Gastroesophageal sphincter (tissue), 4 donors: ENCODE measurements around the gene ENPP4. TPM values are rescaled to one million over a fixed set of nuclear protein-coding genes. Genes with fewer than 3 reads are reported as not detected.
A peak's percentile ranks its signal among the peaks of the same experiment; 100 is the strongest.

Experiments used
- ATAC-seq: fragments of 150-250 bp; one replicate; pipeline ENCODE4 v1.9.1; 2016; ENCODE audit warnings: mild to moderate bottlenecking, moderate library complexity
- H3K27ac ChIP-seq, 4 donors: fragments of 200-600 bp; sonication (generic) in 3 of 4; 1 replicate in 3 of 4; 2 replicates in 1 of 4; pipeline ENCODE4 v1.5.1; 2016 to 2019
- H3K27me3 ChIP-seq: fragments of 200-600 bp; sonication (generic); one replicate; pipeline ENCODE4 v1.5.1; 2019
- H3K36me3 ChIP-seq, 2 donors: fragments of 200-600 bp; sonication (generic); one replicate each; pipeline ENCODE4 v1.5.1; 2019; ENCODE audit warnings: control low read depth in 1 of 2
- H3K4me1 ChIP-seq, 3 donors: fragments of 200-600 bp; sonication (generic); 1 replicate in 2 of 3; 2 replicates in 1 of 3; pipeline ENCODE4 v1.5.1; 2016 to 2019; ENCODE audit warnings: control low read depth in 2 of 3
- H3K4me3 ChIP-seq, 2 donors: fragments of 200-600 bp; sonication (generic); one replicate each; pipeline ENCODE4 v1.5.1; 2019; ENCODE audit warnings: mild to moderate bottlenecking in 1 of 2, moderate library complexity in 1 of 2
- H3K9me3 ChIP-seq, 3 donors: fragments of 200-600 bp; sonication (generic); one replicate each; pipeline ENCODE4 v1.5.1; 2017 to 2019; ENCODE audit warnings: control low read depth in 2 of 3
- EP300 ChIP-seq: sonication (generic); formaldehyde crosslinking; IDR thresholded peaks from one replicate; pipeline ENCODE4 v1.6.1; 2017; ENCODE audit warnings: antibody characterized with exemption, mild to moderate bottlenecking
- POLR2A ChIP-seq, 2 donors: fragments of 450-650 bp; IDR thresholded peaks; one replicate each; pipeline ENCODE4 v1.6.1; 2017; ENCODE audit warnings: antibody characterized with exemption in 2 of 2, mild to moderate bottlenecking in 2 of 2, moderate library complexity in 1 of 2
- POLR2AphosphoS5 ChIP-seq: sonication (generic); formaldehyde crosslinking; IDR thresholded peaks from one replicate; pipeline ENCODE4 v1.6.1; 2017; ENCODE audit warnings: antibody characterized with exemption
- WGBS, 2 donors: methylation state at CpG; one replicate each; pipeline ENCODE4 v1.1.5; 2018; ENCODE audit warnings: low coverage in 1 of 2; 5-methylcytosine and 5-hydroxymethylcytosine counted together
- total RNA-seq, 4 donors: library from RNA; depleted of rRNA; stranded (reverse); fragments of >200 nt; gene quantifications; one replicate each; pipeline ENCODE4 v1.1.0, GENCODE V29; 2016
- TF ChIP-seq, protein P1 (sequence below), 4 experiments: fragments of 200-600 bp in 2 of 4; fragments of 450-650 bp in 2 of 4; sonication (generic) in 1 of 4; IDR thresholded peaks; one replicate each; pipeline ENCODE4 v1.5.1; 2017 to 2019; ENCODE audit warnings: antibody characterized with exemption in 4 of 4, mild to moderate bottlenecking in 2 of 4, moderate library complexity in 2 of 4

Gene ENPP4
- total RNA-seq, 4 donors from 2014 or later: 20.4 to 43.4 (median 30.1) TPM

DNA sequence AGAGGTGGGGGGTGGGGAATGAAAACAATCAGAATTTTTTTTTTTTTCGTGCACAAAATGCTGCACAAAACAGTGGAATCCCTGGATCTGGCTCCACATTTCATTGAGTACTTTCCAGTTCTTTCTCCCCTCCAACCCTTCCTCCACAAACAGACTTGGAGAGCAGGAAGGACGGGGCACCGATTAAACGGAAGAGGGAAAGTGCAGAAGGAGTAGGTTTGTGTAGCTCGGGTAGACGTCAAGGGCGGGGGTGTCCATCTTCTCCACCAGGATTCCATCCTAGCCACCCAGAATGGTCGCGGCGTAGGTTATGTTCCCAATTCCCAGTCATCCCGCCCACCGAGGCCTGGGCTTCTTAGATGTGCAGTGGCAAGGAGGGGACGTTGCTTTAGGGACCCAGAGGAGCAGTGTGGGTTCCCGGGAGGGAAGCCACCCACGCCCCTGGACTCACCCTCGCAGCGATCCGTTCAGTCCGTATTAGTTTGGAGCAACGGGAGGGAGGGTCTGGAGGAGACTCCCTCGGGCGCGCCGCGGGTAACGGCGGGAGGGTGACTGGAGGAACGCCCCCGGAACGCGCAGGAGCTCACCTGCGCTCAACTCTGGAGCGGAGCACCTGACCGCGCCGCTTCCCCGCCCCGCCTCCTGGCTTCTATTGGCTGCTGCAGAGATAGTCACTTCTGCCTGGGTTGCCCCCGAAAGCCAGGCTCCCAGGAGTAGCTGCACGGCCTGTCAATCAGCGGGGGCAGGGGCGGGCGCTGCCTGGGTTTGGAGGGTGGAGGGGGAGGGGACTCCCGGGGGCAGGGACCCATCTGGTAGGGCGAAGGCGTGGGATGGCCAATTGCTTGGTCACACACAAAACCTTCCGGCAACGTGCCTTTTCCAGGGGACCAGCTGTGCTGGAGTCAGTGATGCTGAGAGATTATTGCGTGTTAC lies 40.8 kb downstream of the ENPP4 start, which contains the start of gene ENPP5:
Gene ENPP5, minus strand, starts transcription at position 624 of the 933 bp plus-strand sequence. CDS start 2,718 bp downstream, outside the sequence.
- peaks cover 20% of the 10 kb centered on the region for H3K27me3 ChIP-seq
- ATAC-seq: peak; percentile 67
- H3K27ac ChIP-seq: no peak within 1 kb of the TSS
- H3K9me3 ChIP-seq: no peaks in the 10 kb centered on the region
- TF ChIP-seq, protein P1, sequence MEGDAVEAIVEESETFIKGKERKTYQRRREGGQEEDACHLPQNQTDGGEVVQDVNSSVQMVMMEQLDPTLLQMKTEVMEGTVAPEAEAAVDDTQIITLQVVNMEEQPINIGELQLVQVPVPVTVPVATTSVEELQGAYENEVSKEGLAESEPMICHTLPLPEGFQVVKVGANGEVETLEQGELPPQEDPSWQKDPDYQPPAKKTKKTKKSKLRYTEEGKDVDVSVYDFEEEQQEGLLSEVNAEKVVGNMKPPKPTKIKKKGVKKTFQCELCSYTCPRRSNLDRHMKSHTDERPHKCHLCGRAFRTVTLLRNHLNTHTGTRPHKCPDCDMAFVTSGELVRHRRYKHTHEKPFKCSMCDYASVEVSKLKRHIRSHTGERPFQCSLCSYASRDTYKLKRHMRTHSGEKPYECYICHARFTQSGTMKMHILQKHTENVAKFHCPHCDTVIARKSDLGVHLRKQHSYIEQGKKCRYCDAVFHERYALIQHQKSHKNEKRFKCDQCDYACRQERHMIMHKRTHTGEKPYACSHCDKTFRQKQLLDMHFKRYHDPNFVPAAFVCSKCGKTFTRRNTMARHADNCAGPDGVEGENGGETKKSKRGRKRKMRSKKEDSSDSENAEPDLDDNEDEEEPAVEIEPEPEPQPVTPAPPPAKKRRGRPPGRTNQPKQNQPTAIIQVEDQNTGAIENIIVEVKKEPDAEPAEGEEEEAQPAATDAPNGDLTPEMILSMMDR (IDR thresholded peaks at IDR 0.05): no peak
- TF ChIP-seq EP300 (no peak), POLR2A (IDR thresholded peaks at IDR 0.05) (no peak), POLR2AphosphoS5 (no peak)
- peak within 1 kb of the TSS; percentile 45 to 62 for H3K4me3 ChIP-seq
- H3K36me3 ChIP-seq: no peaks in the 10 kb centered on the region
- WGBS, 2 donors: 0 to 5% methylated on average over 10 to 16 of the region's 49 CpGs
- peaks cover 0 to 13% (median 10%) of the 10 kb centered on the region in 3 donors for H3K4me1 ChIP-seq

DNA sequence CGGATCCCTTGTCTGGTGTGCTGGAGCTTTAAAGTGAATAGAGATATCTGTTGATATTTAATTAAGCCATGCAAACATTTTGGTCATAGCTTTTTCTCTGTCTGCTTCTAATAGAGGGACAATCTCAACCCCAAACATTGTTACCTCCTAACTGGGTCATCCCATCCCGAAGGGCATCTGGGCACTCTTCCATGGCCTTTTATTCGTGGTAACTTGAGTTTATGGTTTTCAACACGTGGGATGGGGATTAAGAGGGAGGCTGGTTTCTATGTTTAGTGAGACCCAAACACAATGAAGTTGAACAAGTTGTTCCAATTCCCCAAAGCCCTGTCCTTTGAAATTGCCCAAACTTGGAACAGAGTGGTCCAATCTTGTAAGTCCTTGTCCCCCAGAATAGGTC lies 42.4 kb downstream of the ENPP4 start:
- Histone ChIP-seq H3K27ac (no peak overlapping the region), H3K27me3 (peaks cover 20% of the 10 kb centered on the region), H3K4me1 (peaks cover 0 to 13% (median 10%) of the 10 kb centered on the region in 3 donors), H3K4me3 (no peak overlapping the region), H3K36me3 (no peaks in the 10 kb centered on the region), H3K9me3 (no peaks in the 10 kb centered on the region)
- TF ChIP-seq EP300: no peak
- 79 to 89% methylated on average over 3 to 4 of the region's 4 CpGs for WGBS, 2 donors
- no peak for ATAC-seq

DNA sequence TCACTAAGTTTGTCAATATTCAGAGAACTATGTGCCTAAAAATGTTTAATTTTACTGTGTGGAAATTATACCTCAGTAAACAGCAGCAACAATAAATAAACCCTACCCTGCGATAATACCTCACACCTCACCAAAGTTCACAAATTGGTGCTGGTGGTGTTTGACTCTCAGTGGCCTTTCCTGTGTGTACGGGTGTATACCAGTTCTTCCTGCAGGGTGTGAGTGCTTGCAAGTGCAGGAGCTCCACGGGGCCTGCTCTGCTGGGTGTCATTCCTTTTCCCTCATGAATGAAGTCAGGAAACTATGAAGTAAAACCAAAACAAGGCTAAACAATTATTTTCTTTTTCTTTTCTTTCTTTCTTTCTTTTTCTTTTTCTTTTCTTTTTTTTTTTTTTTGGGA lies 45.1 kb downstream of the ENPP4 start:
- Histone ChIP-seq H3K4me1 (peaks cover 0 to 13% (median 10%) of the 10 kb centered on the region in 3 donors), H3K27ac (no peak overlapping the region), H3K9me3 (no peaks in the 10 kb centered on the region), H3K36me3 (no peaks in the 10 kb centered on the region), H3K4me3 (no peak overlapping the region), H3K27me3 (peaks cover 12% of the 10 kb centered on the region)
- TF ChIP-seq POLR2A (IDR thresholded peaks at IDR 0.05): no peak
- TF ChIP-seq, protein P1 (IDR thresholded peaks at IDR 0.05): no peak
- no peak for TF ChIP-seq POLR2AphosphoS5
- no peak for TF ChIP-seq EP300
- 68% methylated on average over 3 of the region's 3 CpGs; no CpG with 5 or more reads in 1 of the 2 donors for WGBS, 2 donors
- no peak for ATAC-seq

DNA sequence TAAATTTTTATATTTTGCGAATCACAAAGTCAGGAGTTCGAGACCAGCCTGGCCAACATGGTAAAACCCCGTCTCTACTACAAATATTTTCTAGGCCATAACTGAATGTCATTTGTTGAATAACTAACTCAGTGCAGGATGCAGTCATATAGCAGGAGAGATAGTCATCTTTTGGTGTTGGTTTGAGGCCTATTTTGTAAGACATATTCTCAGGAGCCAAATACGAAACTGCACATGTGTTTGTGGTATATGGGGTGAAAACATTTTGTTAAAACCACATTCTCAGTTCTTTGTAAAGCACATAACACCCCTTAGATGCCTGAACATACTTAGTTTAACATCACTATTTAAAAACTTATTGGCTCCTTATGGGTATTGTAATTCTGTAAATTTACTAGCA lies 45.7 kb downstream of the ENPP4 start:
- peaks cover 0 to 9% (median 5%) of the 10 kb centered on the region in 3 donors for H3K4me1 ChIP-seq
- no peaks in the 10 kb centered on the region for H3K36me3 ChIP-seq
- TF ChIP-seq, protein P1 (IDR thresholded peaks at IDR 0.05): no peak
- TF ChIP-seq EP300 (no peak), POLR2A (IDR thresholded peaks at IDR 0.05) (no peak), POLR2AphosphoS5 (no peak)
- peaks cover 12% of the 10 kb centered on the region for H3K27me3 ChIP-seq
- no peaks in the 10 kb centered on the region for H3K9me3 ChIP-seq
- H3K4me3 ChIP-seq: no peak overlapping the region
- ATAC-seq: no peak
- H3K27ac ChIP-seq: no peak overlapping the region
- WGBS, 2 donors: 88 to 90% methylated on average over 4 of the region's 4 CpGs

DNA sequence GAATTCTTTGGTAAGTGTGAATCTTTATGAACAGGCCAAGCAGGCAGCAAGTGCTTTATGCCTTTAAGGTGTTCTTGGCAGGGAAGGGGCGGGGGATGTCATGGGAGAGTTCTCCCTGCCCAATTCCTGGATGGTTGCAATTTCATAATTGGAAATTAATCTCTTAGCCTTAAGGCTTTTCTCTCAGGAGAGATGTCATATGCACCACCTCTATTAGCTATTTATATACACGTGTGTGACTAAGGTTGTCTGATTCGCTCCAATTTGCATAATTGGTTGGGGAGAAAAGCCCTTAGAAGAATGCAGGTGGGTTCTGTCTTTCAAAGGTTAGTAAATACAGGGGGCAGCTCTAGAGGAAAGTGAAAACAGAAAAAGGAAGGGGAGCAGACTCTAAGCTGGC lies 46.2 kb downstream of the ENPP4 start:
- H3K27me3 ChIP-seq: peaks cover 6% of the 10 kb centered on the region
- H3K9me3 ChIP-seq: no peaks in the 10 kb centered on the region
- no peaks in the 10 kb centered on the region for H3K36me3 ChIP-seq
- no peak overlapping the region for H3K27ac ChIP-seq
- H3K4me3 ChIP-seq: no peak overlapping the region
- no peak for TF ChIP-seq POLR2AphosphoS5
- TF ChIP-seq, protein P1 (IDR thresholded peaks at IDR 0.05): no peak
- no peak for TF ChIP-seq POLR2A (IDR thresholded peaks at IDR 0.05)
- TF ChIP-seq EP300: no peak
- WGBS, 2 donors: 14 to 64% methylated on average over 1 to 2 of the region's 3 CpGs
- ATAC-seq: no peak
- peaks cover 0 to 4% (median 0%) of the 10 kb centered on the region in 3 donors for H3K4me1 ChIP-seq
